NT2/D1 (cell line): Measurements from ENCODE around the gene CDKN1C.
"Not testable (repeated sequence)": the region's sequence is repeated elsewhere in the genome, so short reads cannot be mapped to it uniquely, and the experiment has no call there.

Experiments used
- DNase-seq: peaks from one replicate; pipeline ENCODE4 v3.0.0-alpha.2; 2011; ENCODE audit warnings: low read depth, low spot score
- H3K27me3 ChIP-seq: 2 replicates; pipeline ENCODE4 v1.6.0; 2011; ENCODE audit warnings: mild to moderate bottlenecking; ENCODE audit not compliant: insufficient read length, insufficient read depth
- H3K36me3 ChIP-seq: 2 replicates; pipeline ENCODE4 v1.6.1; 2011; ENCODE audit warnings: mild to moderate bottlenecking, low read length, mixed read lengths; ENCODE audit not compliant: insufficient read depth, insufficient read length
- H3K4me1 ChIP-seq: 2 replicates; pipeline ENCODE4 v1.5.1; 2011; ENCODE audit not compliant: insufficient read depth, insufficient read length
- H3K4me3 ChIP-seq: 2 replicates; pipeline ENCODE4 v1.5.1; 2011; ENCODE audit warnings: low read depth; ENCODE audit not compliant: insufficient read length
- H3K9ac ChIP-seq: 2 replicates; pipeline ENCODE4 v1.6.0; 2011; ENCODE audit warnings: low read depth; ENCODE audit not compliant: insufficient read length
- H3K9me3 ChIP-seq: 2 replicates; pipeline ENCODE4 v1.5.1; 2011; ENCODE audit warnings: mild to moderate bottlenecking, low read length; ENCODE audit not compliant: insufficient read depth
- SUZ12 ChIP-seq: IDR thresholded peaks from 2 replicates; pipeline ENCODE4 v1.6.1; 2011; ENCODE audit not compliant: insufficient read length, insufficient read depth; ENCODE audit errors: extremely low read depth
- YY1 ChIP-seq: IDR thresholded peaks from 2 replicates; pipeline ENCODE4 v1.6.1; 2011; ENCODE audit not compliant: insufficient read length, insufficient read depth
- ZNF274 ChIP-seq: IDR thresholded peaks from 2 replicates; pipeline ENCODE4 v1.6.1; 2011; ENCODE audit warnings: mild to moderate bottlenecking, low read depth, low read length

Gene CDKN1C

DNA sequence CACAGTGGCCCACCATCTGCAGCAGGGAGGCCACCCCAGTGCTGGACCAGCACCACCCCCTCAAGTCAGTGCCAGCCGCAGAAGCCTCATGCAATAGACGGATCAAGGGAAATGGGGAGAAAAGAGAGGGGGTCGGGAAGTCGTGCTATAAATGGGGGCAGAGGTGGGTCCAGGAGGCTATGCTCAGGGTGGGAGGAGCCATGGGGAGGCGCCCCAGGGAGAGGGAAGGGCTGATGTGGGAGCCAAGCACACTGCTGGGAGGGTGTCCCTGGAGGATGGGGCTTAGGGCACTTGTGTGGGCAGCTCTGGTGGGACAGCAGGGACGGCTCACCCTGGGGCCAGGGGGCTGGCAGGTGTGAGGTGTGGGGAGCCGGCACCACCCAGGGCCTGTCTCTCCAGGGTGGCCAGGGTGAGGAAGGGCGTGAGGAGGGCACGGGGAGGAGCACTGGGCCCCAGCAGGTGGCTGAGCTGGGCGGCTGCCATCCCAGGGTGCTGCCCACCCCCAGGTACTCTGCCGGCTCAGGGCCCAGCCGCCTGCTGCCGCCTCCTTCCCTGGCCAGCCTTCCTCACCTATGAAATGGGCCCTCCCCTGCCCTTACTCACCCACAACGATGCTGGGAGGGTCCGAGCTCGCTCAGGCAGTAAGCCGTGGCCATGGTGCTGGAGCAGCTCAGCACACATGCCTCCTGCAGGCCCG, 25.7 kb upstream of the CDKN1C start:
- no peak for DNase-seq
- Histone ChIP-seq H3K4me1 (peaks cover 27% of the 10 kb centered on the region), H3K27me3 (no peaks in the 10 kb centered on the region), H3K4me3 (no peak overlapping the region), H3K9ac (no peak overlapping the region), H3K36me3 (no peaks in the 10 kb centered on the region), H3K9me3 (0 out of 2 replicates have a peak, but pooled peaks cover 6% of the 10 kb centered on the region)
- TF ChIP-seq SUZ12 (no peak), YY1 (no peak), ZNF274 (no peak)

DNA sequence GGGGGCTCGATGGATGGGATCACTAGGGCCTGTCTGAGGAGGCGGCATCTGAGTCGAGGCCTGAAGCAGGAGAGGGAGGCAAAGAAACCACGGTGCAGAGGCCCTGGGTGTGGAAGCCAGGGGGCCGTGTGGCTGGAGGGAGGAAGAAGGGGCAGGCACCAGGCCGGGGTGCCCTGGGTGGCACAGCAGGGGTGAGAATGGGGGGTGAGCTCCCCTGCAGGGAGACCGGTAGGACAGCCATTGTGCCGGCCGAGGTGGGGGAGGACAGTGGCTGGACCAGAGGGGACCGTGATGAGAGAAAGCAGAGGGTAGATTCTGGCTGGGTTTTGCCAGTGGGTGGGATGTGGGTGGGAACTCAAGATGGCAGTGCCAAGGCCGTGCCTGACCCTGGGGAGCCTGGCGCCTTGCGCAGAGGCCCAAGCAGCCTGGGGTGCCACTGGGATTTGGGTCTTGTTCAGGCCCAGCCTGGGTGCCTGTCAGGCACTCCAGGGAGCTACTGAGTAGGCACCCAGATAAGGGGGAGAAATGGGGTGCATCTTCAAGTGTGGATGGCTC, 24.9 kb upstream of the CDKN1C start:
- no peaks in the 10 kb centered on the region for H3K36me3 ChIP-seq
- DNase-seq = no peak

DNA sequence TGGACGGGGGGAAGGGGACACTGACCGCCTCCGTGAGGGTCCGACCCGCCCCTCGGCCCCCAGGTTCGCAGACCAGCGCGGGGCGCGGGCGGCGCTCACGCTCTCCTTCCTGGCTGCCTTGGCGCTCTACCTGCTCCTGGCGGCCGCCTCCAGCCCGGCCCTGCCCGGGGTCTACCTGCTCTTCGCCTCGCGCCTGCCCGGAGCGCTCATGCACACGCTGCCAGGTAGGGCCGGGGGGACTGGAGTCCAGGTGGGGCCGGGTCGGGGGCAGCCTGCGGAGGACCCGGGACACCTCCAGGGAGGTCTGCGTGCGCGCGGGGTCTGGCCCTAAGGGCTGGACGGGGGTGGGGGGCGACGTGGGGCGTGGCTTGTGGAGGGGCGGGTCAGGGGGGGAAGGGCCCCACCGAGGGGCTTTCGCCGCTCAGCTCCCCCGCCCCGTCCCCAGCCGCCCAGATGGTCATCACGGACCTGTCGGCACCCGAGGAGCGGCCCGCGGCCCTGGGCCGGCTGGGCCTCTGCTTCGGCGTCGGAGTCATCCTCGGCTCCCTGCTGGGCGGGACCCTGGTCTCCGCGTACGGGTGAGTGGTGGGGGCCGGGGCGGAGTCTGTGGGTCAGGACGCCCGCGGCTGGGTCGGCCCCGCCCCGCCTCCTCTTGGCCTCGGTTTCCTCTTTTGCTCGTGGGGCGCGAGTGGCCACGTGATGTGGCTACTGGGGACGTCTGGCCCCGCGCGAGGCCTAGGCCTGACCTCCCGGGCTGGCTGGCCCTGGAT, 23.7 kb upstream of the CDKN1C start:
- Histone ChIP-seq H3K4me3 (no peak overlapping the region), H3K36me3 (no peaks in the 10 kb centered on the region), H3K9me3 (0 out of 2 replicates have a peak, but pooled peaks cover 6% of the 10 kb centered on the region), H3K4me1 (peaks cover 32% of the 10 kb centered on the region), H3K9ac (no peak overlapping the region), H3K27me3 (no peaks in the 10 kb centered on the region)
- TF ChIP-seq SUZ12 (no peak), ZNF274 (no peak)
- DNase-seq = no peak

More for the DNA sequence above, 24.9 kb upstream of the CDKN1C start:
- Histone ChIP-seq H3K9ac (no peak overlapping the region), H3K9me3 (0 out of 2 replicates have a peak, but pooled peaks cover 6% of the 10 kb centered on the region), H3K4me1 (peaks cover 27% of the 10 kb centered on the region), H3K27me3 (no peaks in the 10 kb centered on the region), H3K4me3 (no peak overlapping the region)
- TF ChIP-seq YY1 (no peak), ZNF274 (no peak), SUZ12 (no peak)

DNA sequence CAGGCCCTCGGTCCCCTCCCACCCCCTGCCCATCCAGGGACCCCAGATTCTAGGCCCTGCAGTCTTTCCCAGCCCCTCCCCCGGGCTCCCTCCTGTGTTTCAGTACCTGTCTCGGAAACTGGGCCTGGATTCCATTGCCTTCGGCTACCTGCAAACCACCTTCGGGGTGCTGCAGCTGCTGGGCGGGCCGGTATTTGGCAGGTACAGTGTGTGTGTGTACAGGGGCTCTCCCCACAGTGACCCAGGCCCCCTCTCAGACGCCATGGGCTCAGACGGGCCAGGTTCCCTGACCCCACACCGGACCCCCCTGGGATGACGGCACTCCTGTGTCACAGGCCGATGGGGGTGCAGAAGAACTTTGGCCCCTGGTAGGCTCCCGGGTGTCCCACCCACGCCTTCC, 22.6 kb upstream of the CDKN1C start:
- H3K9ac ChIP-seq = no peak overlapping the region
- H3K36me3 ChIP-seq = no peaks in the 10 kb centered on the region
- H3K27me3 ChIP-seq = peaks cover 3% of the 10 kb centered on the region
- H3K4me3 ChIP-seq = no peak overlapping the region
- H3K4me1 ChIP-seq = peaks cover 27% of the 10 kb centered on the region
- TF ChIP-seq SUZ12 (no peak), ZNF274 (no peak), YY1 (no peak)
- 0 out of 2 replicates have a peak, but pooled peaks cover 6% of the 10 kb centered on the region for H3K9me3 ChIP-seq
- no peak for DNase-seq

DNA sequence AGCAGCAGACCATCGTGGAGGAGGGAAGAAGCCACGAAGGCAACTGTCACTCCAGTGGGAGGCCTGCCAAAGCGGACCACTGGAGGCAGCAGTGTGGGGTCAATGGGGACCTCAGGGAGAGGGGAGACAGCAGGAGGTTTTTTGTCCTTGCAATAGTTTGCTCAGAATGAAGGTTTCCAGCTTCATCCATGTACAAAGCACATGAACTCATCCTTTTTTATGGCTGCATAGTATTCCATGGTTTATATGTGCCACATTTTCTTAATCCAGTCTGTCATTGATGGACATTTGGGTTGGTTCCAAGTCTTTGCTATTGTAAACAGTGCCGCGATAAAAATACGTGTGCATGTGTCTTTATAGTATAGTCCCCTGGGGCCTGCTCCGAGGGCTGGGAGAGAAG, 19.7 kb upstream of the CDKN1C start:
- H3K36me3 ChIP-seq, H3K9ac ChIP-seq, H3K9me3 ChIP-seq, DNase-seq, H3K27me3 ChIP-seq, H3K4me3 ChIP-seq: not testable (repeated sequence)
- H3K4me1 ChIP-seq = peaks cover 25% of the 10 kb centered on the region

DNA sequence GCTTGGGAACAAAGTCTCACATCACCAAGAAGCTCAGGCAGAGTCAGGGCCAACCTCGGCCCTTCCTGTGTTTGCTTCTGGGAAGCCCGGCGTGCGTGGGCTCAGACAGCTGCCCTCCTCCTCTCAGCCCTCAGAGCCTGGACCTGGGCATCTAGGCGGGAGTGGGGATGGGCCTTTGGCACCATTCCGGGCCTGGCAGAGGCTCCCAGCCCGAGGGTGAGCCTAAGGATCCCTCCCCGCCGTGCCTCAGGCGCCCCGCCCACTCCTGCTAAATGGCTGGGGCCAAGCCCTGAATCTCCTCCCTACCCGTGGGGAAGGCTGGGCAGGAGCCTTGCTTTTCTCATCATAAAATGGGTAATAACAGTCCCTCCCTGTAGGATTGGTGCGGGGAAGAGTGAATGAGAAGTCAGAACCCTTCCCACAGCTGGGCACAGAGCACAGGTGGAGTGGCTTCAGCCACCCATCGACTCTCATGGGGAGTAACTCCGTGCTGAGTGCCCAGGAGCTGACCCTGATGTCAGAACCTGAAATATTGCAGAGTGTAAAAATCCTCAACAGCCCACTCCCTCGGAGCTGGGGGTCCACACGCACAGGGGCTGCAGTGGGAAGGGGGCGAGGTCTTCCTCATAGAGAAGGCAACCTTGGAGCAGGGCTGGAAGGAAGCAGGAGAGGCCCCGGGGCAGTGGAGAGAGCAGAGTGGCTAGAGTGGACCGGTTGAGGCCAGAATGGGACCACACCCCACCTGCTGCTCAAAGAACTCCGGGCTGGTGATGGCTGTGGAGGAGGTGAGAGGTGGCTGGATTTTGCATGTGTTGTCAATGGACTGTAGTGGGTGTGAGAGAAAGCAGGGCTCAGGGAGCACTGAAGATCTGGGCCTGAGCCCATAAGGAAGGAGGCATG, 18.8 kb upstream of the CDKN1C start:
- TF ChIP-seq SUZ12 (no peak), ZNF274 (no peak), YY1 (no peak)
- Histone ChIP-seq H3K9ac (peak overlapping the region; percentile 87), H3K4me1 (peaks cover 29% of the 10 kb centered on the region), H3K27me3 (peaks cover 3% of the 10 kb centered on the region), H3K36me3 (no peaks in the 10 kb centered on the region), H3K9me3 (0 out of 2 replicates have a peak, but pooled peaks cover 6% of the 10 kb centered on the region), H3K4me3 (no peak overlapping the region)
- DNase-seq = no peak

DNA sequence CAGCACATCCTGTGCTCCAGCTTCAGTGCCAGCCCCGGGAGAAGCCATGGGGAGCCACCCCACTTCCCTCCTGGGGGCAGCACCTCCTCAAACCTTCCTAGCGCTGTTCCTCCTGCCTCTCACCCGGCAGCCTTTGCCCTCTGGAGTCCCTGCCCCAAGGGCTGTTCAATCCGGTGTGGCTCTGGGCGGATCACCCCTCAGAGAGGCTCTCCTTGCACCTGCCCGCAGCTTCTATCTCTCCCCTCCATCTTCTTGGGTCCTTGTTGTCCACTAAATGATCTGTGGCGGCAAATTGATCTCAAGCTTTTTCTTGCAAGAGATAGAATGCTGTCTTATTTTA, 18.1 kb upstream of the CDKN1C start:
- Histone ChIP-seq H3K36me3 (no peaks in the 10 kb centered on the region), H3K4me3 (no peak overlapping the region), H3K4me1 (peaks cover 33% of the 10 kb centered on the region), H3K9me3 (0 out of 2 replicates have a peak, but pooled peaks cover 6% of the 10 kb centered on the region), H3K27me3 (peaks cover 3% of the 10 kb centered on the region), H3K9ac (peak overlapping the region; percentile 87)
- no peak for DNase-seq
- TF ChIP-seq YY1 (no peak), ZNF274 (no peak), SUZ12 (no peak)
